GM23338 (cell line): ENCODE measurements around the gene CTNNA1. TPM values are rescaled to one million over a fixed set of nuclear protein-coding genes. Genes with fewer than 3 reads are reported as not detected.

Source experiments
- ATAC-seq: fragments of 200-7000 bp; cut with Tn5 transposase; 3 replicates; pipeline ENCODE4 v1.9.1; 2020
- DNase-seq: peaks from one replicate; pipeline ENCODE4 v3.0.0-alpha.2; 2015; ENCODE audit warnings: low spot score
- H2AFZ ChIP-seq: fragments of 200-600 bp; sonication (generic); 2 replicates; pipeline ENCODE4 v1.8.0; 2016; ENCODE audit warnings: antibody characterized with exemption, mild to moderate bottlenecking, moderate library complexity
- H3F3A ChIP-seq: fragments of 200-600 bp; sonication (generic); replicated peaks from 2 replicates; pipeline ENCODE4 v1.8.0; 2017; ENCODE audit warnings: antibody characterized with exemption, mixed run types, low read depth
- H3K27ac ChIP-seq: fragments of 200-600 bp; sonication (generic); 2 replicates; pipeline ENCODE4 v1.6.1; 2016; ENCODE audit warnings: low read depth
- H3K27me3 ChIP-seq: fragments of 200-600 bp; sonication (generic); 2 replicates; pipeline ENCODE4 v1.8.0; 2016; ENCODE audit warnings: mild to moderate bottlenecking, mixed run types, moderate library complexity; ENCODE audit not compliant: insufficient read depth
- H3K36me3 ChIP-seq: fragments of 200-600 bp; sonication (generic); 2 replicates; pipeline ENCODE4 v1.8.0; 2016; ENCODE audit warnings: mild to moderate bottlenecking; ENCODE audit not compliant: insufficient read depth
- H3K4me1 ChIP-seq: fragments of 200-600 bp; sonication (generic); 2 replicates; pipeline ENCODE4 v1.8.0; 2016; ENCODE audit warnings: mild to moderate bottlenecking, moderate library complexity; ENCODE audit not compliant: insufficient read depth
- H3K4me2 ChIP-seq: fragments of 200-600 bp; sonication (generic); 2 replicates; pipeline ENCODE4 v1.7.1; 2017; ENCODE audit warnings: mixed run types
- H3K4me3 ChIP-seq: fragments of 200-600 bp; sonication (generic); 2 replicates; pipeline ENCODE4 v1.6.1; 2016; ENCODE audit warnings: mixed run types
- H3K79me2 ChIP-seq: fragments of 200-600 bp; sonication (generic); replicated peaks from 2 replicates; pipeline ENCODE4 v1.8.0; 2017; ENCODE audit warnings: mild to moderate bottlenecking; ENCODE audit not compliant: insufficient read depth
- H3K9me2 ChIP-seq: fragments of 200-600 bp; sonication (generic); 2 replicates; pipeline ENCODE4 v1.8.0; 2017; ENCODE audit not compliant: insufficient read depth
- H4K20me1 ChIP-seq: fragments of 200-600 bp; sonication (generic); replicated peaks from 2 replicates; pipeline ENCODE4 v1.8.0; 2017; ENCODE audit warnings: mild to moderate bottlenecking; ENCODE audit not compliant: insufficient read depth
- H3K27ac Mint-ChIP-seq: 2 replicates; pipeline ENCODE4 v1.8.0; 2020; ENCODE audit warnings: inconsistent platforms, mild to moderate bottlenecking, moderate library complexity, mixed read lengths
- H3K27me3 Mint-ChIP-seq: 3 replicates; pipeline ENCODE4 v1.8.0; 2022; ENCODE audit warnings: low read depth, mild to moderate bottlenecking, moderate library complexity, mixed read lengths, inconsistent platforms; ENCODE audit not compliant: insufficient read depth, poor library complexity
- H3K36me3 Mint-ChIP-seq: 3 replicates; pipeline ENCODE4 v1.8.0; 2021; ENCODE audit warnings: low read depth, mild to moderate bottlenecking, inconsistent platforms, moderate library complexity, mixed read lengths
- H3K4me1 Mint-ChIP-seq: 3 replicates; pipeline ENCODE4 v1.8.0; 2020; ENCODE audit warnings: mild to moderate bottlenecking, inconsistent platforms, mixed read lengths
- H3K4me3 Mint-ChIP-seq: 3 replicates; pipeline ENCODE4 v1.8.0; 2021; ENCODE audit warnings: moderate library complexity, mild to moderate bottlenecking, inconsistent platforms, mixed read lengths
- H3K9me3 Mint-ChIP-seq: 3 replicates; pipeline ENCODE4 v1.8.0; 2020; ENCODE audit warnings: moderate library complexity, mild to moderate bottlenecking, inconsistent platforms, mixed read lengths
- CREB1 ChIP-seq: fragments of 250-450 bp; sonication (Bioruptor Pico); IDR thresholded peaks from 2 replicates; pipeline ENCODE4 v1.5.0; 2020; ENCODE audit warnings: low read depth, mild to moderate bottlenecking, moderate library complexity
- EZH2 ChIP-seq: fragments of 200-600 bp; sonication (generic); IDR thresholded peaks from one replicate; pipeline ENCODE4 v1.8.0; 2017; ENCODE audit warnings: antibody characterized with exemption, mild to moderate bottlenecking, low read depth; ENCODE audit not compliant: unreplicated experiment
- EZH2phosphoT487 ChIP-seq: fragments of 200-600 bp; sonication (generic); IDR thresholded peaks from one replicate; pipeline ENCODE4 v1.8.1; 2018; ENCODE audit warnings: antibody characterized with exemption; ENCODE audit not compliant: unreplicated experiment
- JUNB ChIP-seq: IDR thresholded peaks from one replicate; pipeline ENCODE4 v1.6.1; 2016; ENCODE audit warnings: antibody characterized with exemption; ENCODE audit not compliant: unreplicated experiment
- NANOG ChIP-seq: IDR thresholded peaks from 2 replicates; pipeline ENCODE4 v1.6.1; 2016; ENCODE audit warnings: antibody characterized with exemption, borderline replicate concordance
- POLR2AphosphoS5 ChIP-seq: IDR thresholded peaks from 2 replicates; pipeline ENCODE4 v1.6.1; 2016; ENCODE audit warnings: antibody characterized with exemption, low read depth
- STAT1 ChIP-seq: IDR thresholded peaks from one replicate; pipeline ENCODE4 v1.6.1; 2016; ENCODE audit warnings: antibody characterized with exemption; ENCODE audit not compliant: unreplicated experiment
- ZNF114 ChIP-seq: fragments of 250-450 bp; sonication (Bioruptor Pico); IDR thresholded peaks from 2 replicates; pipeline ENCODE4 v1.5.0; 2020; ENCODE audit warnings: mild to moderate bottlenecking, moderate library complexity
- ZNF331 ChIP-seq: fragments of 250-450 bp; sonication (Bioruptor Pico); IDR thresholded peaks from 2 replicates; pipeline ENCODE4 v1.5.0; 2020; ENCODE audit warnings: low read depth, mild to moderate bottlenecking, moderate library complexity
- polyA plus RNA-seq: library from polyadenylated mRNA; unstranded; fragments of >200 nt; fragmentation: Nextera tagmentation; extraction: Ambion mirVana; gene quantifications from 2 replicates; pipeline ENCODE4 v1.2.1, GENCODE V29; 2016
- total RNA-seq: library from RNA; depleted of rRNA; stranded (reverse); fragments of >200 nt; shearing (Covaris generic); gene quantifications from 2 replicates; pipeline ENCODE4 v1.2.3, GENCODE V29; 2014
- TF ChIP-seq, protein P1 (sequence below): IDR thresholded peaks from one replicate; pipeline ENCODE4 v1.6.1; 2018; ENCODE audit warnings: antibody characterized with exemption; ENCODE audit not compliant: unreplicated experiment
- TF ChIP-seq, protein P2 (sequence below), 2 experiments: fragments of 200-600 bp in 1 of 2; sonication (generic) in 1 of 2; conservative IDR thresholded peaks; 2 replicates each; pipeline versions ENCODE4 v1.5.1 to v1.6.1; 2016 to 2017; ENCODE audit warnings: antibody characterized with exemption in 2 of 2, low read depth in 2 of 2, mild to moderate bottlenecking in 2 of 2, moderate library complexity in 1 of 2
- TF ChIP-seq, protein P3 (sequence below): fragments of 250-450 bp; sonication (Bioruptor Pico); IDR thresholded peaks from 2 replicates; pipeline ENCODE4 v1.5.0; 2020; ENCODE audit warnings: mild to moderate bottlenecking, moderate library complexity

Gene CTNNA1
- total and polyA plus RNA-seq, 2 experiments from 2014 or later, result 111 to 348 TPM

DNA sequence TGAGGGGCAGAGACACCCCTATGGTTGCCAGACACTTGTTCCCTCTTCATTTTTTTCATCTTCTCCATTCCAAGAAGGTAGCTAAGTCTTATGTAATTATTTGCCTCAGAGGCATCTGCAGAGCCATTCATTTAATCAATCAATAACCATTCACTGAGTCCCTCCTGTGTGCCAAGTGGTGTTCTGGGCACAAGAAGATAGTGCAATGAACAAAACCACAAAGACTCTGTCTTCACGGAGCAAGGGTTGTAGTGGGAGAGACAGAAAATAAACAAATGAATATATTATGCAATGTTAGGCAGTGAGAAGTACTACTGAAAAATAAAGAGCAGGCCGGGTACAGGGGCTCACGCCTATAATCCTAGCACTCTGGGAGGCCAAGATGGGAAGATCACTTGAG lies 41.4 kb upstream of the CTNNA1 start:
- H3K9me2 ChIP-seq, result no peaks in the 10 kb centered on the region
- no peak overlapping the region for H3K4me3 ChIP-seq
- DNase-seq (no peak), ATAC-seq (no peak)
- no peak overlapping the region for H3K4me3 Mint-ChIP-seq
- TF ChIP-seq, protein P1, sequence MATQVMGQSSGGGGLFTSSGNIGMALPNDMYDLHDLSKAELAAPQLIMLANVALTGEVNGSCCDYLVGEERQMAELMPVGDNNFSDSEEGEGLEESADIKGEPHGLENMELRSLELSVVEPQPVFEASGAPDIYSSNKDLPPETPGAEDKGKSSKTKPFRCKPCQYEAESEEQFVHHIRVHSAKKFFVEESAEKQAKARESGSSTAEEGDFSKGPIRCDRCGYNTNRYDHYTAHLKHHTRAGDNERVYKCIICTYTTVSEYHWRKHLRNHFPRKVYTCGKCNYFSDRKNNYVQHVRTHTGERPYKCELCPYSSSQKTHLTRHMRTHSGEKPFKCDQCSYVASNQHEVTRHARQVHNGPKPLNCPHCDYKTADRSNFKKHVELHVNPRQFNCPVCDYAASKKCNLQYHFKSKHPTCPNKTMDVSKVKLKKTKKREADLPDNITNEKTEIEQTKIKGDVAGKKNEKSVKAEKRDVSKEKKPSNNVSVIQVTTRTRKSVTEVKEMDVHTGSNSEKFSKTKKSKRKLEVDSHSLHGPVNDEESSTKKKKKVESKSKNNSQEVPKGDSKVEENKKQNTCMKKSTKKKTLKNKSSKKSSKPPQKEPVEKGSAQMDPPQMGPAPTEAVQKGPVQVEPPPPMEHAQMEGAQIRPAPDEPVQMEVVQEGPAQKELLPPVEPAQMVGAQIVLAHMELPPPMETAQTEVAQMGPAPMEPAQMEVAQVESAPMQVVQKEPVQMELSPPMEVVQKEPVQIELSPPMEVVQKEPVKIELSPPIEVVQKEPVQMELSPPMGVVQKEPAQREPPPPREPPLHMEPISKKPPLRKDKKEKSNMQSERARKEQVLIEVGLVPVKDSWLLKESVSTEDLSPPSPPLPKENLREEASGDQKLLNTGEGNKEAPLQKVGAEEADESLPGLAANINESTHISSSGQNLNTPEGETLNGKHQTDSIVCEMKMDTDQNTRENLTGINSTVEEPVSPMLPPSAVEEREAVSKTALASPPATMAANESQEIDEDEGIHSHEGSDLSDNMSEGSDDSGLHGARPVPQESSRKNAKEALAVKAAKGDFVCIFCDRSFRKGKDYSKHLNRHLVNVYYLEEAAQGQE, result no peak
- TF ChIP-seq NANOG (no peak), EZH2phosphoT487 (no peak), STAT1 (no peak), ZNF114 (no peak)
- no peaks in the 10 kb centered on the region for H3K36me3 ChIP-seq
- no peaks in the 10 kb centered on the region for H3K36me3 Mint-ChIP-seq
- peaks cover under 1% of the 10 kb centered on the region; the same call in 1 of the 2 replicates for H3F3A ChIP-seq
- no peaks in the 10 kb centered on the region for H3K27me3 ChIP-seq
- no peak overlapping the region for H2AFZ ChIP-seq
- H3K27ac Mint-ChIP-seq, result no peak overlapping the region
- H3K27me3 Mint-ChIP-seq, result peaks cover 4% of the 10 kb centered on the region
- no peaks in the 10 kb centered on the region for H3K79me2 ChIP-seq
- H4K20me1 ChIP-seq, result no peaks in the 10 kb centered on the region
- H3K4me1 ChIP-seq, result peaks cover 40% of the 10 kb centered on the region
- H3K9me3 Mint-ChIP-seq, result no peaks in the 10 kb centered on the region
- no peak overlapping the region for H3K4me2 ChIP-seq
- H3K27ac ChIP-seq, result no peak overlapping the region
- H3K4me1 Mint-ChIP-seq, result peaks cover 33% of the 10 kb centered on the region

DNA sequence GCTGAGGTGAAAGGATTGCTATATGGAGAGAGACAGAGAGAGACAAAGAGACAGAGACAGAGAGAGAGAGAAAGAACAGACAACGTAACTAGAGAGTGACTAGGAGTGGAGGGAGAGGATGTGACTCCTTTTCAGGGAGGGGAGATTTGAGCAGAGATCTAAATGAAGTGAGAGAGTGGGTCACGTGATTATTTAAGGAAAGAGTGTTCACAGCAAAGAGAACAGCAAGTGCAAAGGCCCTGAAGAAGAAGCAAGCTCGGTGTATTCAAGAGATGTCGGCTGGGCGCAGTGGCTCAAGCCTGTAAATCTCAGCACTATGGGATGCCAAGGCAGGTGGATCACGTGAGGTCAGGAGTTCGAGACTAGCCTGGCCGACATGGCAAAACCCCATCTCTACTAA lies 40.9 kb upstream of the CTNNA1 start:
- H3K4me1 ChIP-seq, result peaks cover 38% of the 10 kb centered on the region
- H2AFZ ChIP-seq, result no peak overlapping the region
- H3K9me2 ChIP-seq, result no peaks in the 10 kb centered on the region
- ATAC-seq (no peak), DNase-seq (no peak)
- H3K36me3 ChIP-seq, result no peaks in the 10 kb centered on the region
- no peaks in the 10 kb centered on the region for H3K9me3 Mint-ChIP-seq
- H3K4me3 ChIP-seq, result no peak overlapping the region
- no peak overlapping the region for H3K27ac Mint-ChIP-seq
- H3K4me2 ChIP-seq, result no peak overlapping the region
- no peak overlapping the region for H3K4me3 Mint-ChIP-seq
- H3K27me3 Mint-ChIP-seq, result peaks cover 3% of the 10 kb centered on the region
- no peaks in the 10 kb centered on the region for H3K27me3 ChIP-seq
- no peaks in the 10 kb centered on the region for H3K79me2 ChIP-seq
- H3K36me3 Mint-ChIP-seq, result no peaks in the 10 kb centered on the region
- H3K27ac ChIP-seq, result no peak overlapping the region
- H4K20me1 ChIP-seq, result no peaks in the 10 kb centered on the region
- peaks cover 3% of the 10 kb centered on the region; the same call in 1 of the 2 replicates for H3F3A ChIP-seq
- no peak for TF ChIP-seq ZNF331
- no peak for TF ChIP-seq CREB1 (CRISPR knock-in tag)
- TF ChIP-seq, protein P2, sequence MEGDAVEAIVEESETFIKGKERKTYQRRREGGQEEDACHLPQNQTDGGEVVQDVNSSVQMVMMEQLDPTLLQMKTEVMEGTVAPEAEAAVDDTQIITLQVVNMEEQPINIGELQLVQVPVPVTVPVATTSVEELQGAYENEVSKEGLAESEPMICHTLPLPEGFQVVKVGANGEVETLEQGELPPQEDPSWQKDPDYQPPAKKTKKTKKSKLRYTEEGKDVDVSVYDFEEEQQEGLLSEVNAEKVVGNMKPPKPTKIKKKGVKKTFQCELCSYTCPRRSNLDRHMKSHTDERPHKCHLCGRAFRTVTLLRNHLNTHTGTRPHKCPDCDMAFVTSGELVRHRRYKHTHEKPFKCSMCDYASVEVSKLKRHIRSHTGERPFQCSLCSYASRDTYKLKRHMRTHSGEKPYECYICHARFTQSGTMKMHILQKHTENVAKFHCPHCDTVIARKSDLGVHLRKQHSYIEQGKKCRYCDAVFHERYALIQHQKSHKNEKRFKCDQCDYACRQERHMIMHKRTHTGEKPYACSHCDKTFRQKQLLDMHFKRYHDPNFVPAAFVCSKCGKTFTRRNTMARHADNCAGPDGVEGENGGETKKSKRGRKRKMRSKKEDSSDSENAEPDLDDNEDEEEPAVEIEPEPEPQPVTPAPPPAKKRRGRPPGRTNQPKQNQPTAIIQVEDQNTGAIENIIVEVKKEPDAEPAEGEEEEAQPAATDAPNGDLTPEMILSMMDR (conservative IDR thresholded peaks at IDR 0.05; ENCODE audit: low read depth in 2 of 2), result no peak
- TF ChIP-seq, protein P3, sequence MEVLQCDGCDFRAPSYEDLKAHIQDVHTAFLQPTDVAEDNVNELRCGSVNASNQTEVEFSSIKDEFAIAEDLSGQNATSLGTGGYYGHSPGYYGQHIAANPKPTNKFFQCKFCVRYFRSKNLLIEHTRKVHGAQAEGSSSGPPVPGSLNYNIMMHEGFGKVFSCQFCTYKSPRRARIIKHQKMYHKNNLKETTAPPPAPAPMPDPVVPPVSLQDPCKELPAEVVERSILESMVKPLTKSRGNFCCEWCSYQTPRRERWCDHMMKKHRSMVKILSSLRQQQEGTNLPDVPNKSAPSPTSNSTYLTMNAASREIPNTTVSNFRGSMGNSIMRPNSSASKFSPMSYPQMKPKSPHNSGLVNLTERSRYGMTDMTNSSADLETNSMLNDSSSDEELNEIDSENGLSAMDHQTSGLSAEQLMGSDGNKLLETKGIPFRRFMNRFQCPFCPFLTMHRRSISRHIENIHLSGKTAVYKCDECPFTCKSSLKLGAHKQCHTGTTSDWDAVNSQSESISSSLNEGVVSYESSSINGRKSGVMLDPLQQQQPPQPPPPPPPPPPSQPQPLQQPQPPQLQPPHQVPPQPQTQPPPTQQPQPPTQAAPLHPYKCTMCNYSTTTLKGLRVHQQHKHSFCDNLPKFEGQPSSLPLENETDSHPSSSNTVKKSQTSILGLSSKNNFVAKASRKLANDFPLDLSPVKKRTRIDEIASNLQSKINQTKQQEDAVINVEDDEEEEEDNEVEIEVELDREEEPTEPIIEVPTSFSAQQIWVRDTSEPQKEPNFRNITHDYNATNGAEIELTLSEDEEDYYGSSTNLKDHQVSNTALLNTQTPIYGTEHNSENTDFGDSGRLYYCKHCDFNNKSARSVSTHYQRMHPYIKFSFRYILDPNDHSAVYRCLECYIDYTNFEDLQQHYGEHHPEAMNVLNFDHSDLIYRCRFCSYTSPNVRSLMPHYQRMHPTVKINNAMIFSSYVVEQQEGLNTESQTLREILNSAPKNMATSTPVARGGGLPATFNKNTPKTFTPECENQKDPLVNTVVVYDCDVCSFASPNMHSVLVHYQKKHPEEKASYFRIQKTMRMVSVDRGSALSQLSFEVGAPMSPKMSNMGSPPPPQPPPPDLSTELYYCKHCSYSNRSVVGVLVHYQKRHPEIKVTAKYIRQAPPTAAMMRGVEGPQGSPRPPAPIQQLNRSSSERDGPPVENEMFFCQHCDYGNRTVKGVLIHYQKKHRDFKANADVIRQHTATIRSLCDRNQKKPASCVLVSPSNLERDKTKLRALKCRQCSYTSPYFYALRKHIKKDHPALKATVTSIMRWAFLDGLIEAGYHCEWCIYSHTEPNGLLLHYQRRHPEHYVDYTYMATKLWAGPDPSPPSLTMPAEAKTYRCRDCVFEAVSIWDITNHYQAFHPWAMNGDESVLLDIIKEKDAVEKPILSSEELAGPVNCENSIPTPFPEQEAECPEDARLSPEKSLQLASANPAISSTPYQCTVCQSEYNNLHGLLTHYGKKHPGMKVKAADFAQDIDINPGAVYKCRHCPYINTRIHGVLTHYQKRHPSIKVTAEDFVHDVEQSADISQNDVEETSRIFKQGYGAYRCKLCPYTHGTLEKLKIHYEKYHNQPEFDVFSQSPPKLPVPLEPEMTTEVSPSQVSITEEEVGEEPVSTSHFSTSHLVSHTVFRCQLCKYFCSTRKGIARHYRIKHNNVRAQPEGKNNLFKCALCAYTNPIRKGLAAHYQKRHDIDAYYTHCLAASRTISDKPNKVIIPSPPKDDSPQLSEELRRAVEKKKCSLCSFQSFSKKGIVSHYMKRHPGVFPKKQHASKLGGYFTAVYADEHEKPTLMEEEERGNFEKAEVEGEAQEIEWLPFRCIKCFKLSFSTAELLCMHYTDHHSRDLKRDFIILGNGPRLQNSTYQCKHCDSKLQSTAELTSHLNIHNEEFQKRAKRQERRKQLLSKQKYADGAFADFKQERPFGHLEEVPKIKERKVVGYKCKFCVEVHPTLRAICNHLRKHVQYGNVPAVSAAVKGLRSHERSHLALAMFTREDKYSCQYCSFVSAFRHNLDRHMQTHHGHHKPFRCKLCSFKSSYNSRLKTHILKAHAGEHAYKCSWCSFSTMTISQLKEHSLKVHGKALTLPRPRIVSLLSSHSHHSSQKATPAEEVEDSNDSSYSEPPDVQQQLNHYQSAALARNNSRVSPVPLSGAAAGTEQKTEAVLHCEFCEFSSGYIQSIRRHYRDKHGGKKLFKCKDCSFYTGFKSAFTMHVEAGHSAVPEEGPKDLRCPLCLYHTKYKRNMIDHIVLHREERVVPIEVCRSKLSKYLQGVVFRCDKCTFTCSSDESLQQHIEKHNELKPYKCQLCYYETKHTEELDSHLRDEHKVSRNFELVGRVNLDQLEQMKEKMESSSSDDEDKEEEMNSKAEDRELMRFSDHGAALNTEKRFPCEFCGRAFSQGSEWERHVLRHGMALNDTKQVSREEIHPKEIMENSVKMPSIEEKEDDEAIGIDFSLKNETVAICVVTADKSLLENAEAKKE (CRISPR knock-in tag), result no peak
- TF ChIP-seq JUNB, result no peak
- TF ChIP-seq EZH2phosphoT487, result no peak
- no peak for TF ChIP-seq EZH2
- TF ChIP-seq POLR2AphosphoS5, result no peak
- H3K4me1 Mint-ChIP-seq, result peaks cover 34% of the 10 kb centered on the region
